Caco-2 (cell line): ENCODE data around the gene FAM3D. TPM values are rescaled to one million over a fixed set of nuclear protein-coding genes. Genes with fewer than 3 reads are reported as not detected.
A peak's percentile ranks its signal among the peaks of the same experiment; 100 is the strongest.

Experiments used
- BruUV-seq: library from RNA; stranded (reverse); fragments of 400-500 nt; replicated peaks from 2 replicates; lab custom pipeline; 2021; lab: Mats Ljungman, UMichigan
- CTCF ChIA-PET: fragments of 300-600 bp; sonication (Branson Sonifier 250); formaldehyde crosslinking; loops from one replicate; lab custom pipeline; 2022; ENCODE audit warnings: antibody characterized with exemption; lab: Charles Lee
- POLR2A ChIA-PET: fragments of 300-600 bp; sonication (Branson Sonifier 250); formaldehyde crosslinking; loops from one replicate; lab custom pipeline; 2022; ENCODE audit warnings: antibody characterized with exemption; lab: Charles Lee
- DNase-seq, 2 experiments: peaks; one replicate each; pipeline versions ENCODE4 v3.0.0 to v3.0.0-alpha.2; 2020 to 2022
- H3K27me3 ChIP-seq: replicated peaks from 2 replicates; pipeline ENCODE4 v1.6.0; 2011; ENCODE audit warnings: low read length; ENCODE audit not compliant: control insufficient read depth, insufficient read depth
- H3K36me3 ChIP-seq: 2 replicates; pipeline ENCODE4 v1.5.1; 2011; ENCODE audit warnings: low read length; ENCODE audit not compliant: control insufficient read depth, insufficient read depth
- H3K4me1 ChIP-seq: fragments of 250-450 bp; sonication (Bioruptor Pico); 2 replicates; pipeline ENCODE4 v1.5.1; 2020; ENCODE audit warnings: mild to moderate bottlenecking
- H3K4me3 ChIP-seq: 2 replicates; pipeline ENCODE4 v1.5.1; 2011; ENCODE audit warnings: low read depth, mild to moderate bottlenecking, control low read depth, low read length
- H3K9me3 ChIP-seq: fragments of 250-450 bp; sonication (Bioruptor Pico); 2 replicates; pipeline ENCODE4 v1.5.1; 2020; ENCODE audit warnings: mild to moderate bottlenecking, moderate library complexity
- H3K27ac Mint-ChIP-seq: one replicate; pipeline ENCODE4 v1.8.0; 2022; ENCODE audit warnings: mixed read lengths; ENCODE audit not compliant: unreplicated experiment
- H3K27me3 Mint-ChIP-seq: one replicate; pipeline ENCODE4 v1.8.0; 2022; ENCODE audit warnings: mixed read lengths; ENCODE audit not compliant: insufficient read depth, unreplicated experiment
- H3K36me3 Mint-ChIP-seq: one replicate; pipeline ENCODE4 v1.8.0; 2022; ENCODE audit warnings: mild to moderate bottlenecking, mixed read lengths; ENCODE audit not compliant: insufficient read depth, unreplicated experiment
- H3K4me1 Mint-ChIP-seq: one replicate; pipeline ENCODE4 v1.8.0; 2022; ENCODE audit warnings: low read depth, mixed read lengths; ENCODE audit not compliant: unreplicated experiment
- H3K4me3 Mint-ChIP-seq: one replicate; pipeline ENCODE4 v1.8.0; 2022; ENCODE audit warnings: mild to moderate bottlenecking, moderate library complexity, mixed read lengths; ENCODE audit not compliant: unreplicated experiment
- H3K9me3 Mint-ChIP-seq: one replicate; pipeline ENCODE4 v1.8.0; 2022; ENCODE audit warnings: mixed read lengths; ENCODE audit not compliant: unreplicated experiment
- intact Hi-C: fragments of 100-400 bp; cut with micrococcal nuclease; formaldehyde crosslinking; loops from one replicate; pipeline ENCODE4 v1.10.0; 2022; ENCODE audit not compliant: unreplicated experiment
- total RNA-seq: library from RNA; stranded (reverse); gene quantifications from 2 replicates; pipeline ENCODE4 v1.2.3, GENCODE V29; 2022
- TF ChIP-seq, protein P1 (sequence below), 2 experiments: fragments of 200-600 bp in 1 of 2; IDR thresholded peaks; 1 replicate in 1 of 2; 2 replicates in 1 of 2; pipeline versions ENCODE4 v1.5.1 to v1.8.0; 2011 to 2022; ENCODE audit warnings: antibody characterized with exemption in 1 of 2, control low read depth in 1 of 2, inconsistent platforms in 1 of 2, low read depth in 1 of 2, low read length in 1 of 2, mild to moderate bottlenecking in 1 of 2, moderate library complexity in 1 of 2; ENCODE audit not compliant: insufficient read depth in 1 of 2, severe bottlenecking in 1 of 2, unreplicated experiment in 1 of 2

The FAM3D gene
- total RNA-seq, 1 experiment from 2014 or later = not detected

DNA sequence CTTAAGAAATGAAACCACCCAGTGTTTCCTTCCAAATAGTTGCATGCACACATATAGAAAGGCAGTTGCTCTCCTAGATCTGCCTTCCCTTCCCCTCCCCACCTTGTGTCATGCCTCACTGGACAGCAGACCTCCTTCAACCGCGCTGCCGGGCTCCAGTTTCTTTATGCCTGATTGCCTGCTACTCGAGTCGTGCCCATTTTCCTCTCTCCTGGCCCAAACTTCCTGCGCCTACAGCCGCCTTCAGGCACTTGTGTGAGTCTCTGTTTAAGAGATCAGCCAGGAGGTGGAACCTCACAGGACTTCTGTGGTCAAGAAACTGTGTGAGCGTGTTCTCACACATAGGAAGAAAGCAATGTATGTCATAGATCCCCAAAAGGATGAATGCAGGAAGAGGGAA lies 80.6 kb downstream of the FAM3D start:
- no peaks in the 10 kb centered on the region; the same call in none of the 2 replicates for H3K27me3 ChIP-seq
- intact Hi-C loops = loop anchor here (1.0 kb wide), 2 partner anchors 18 to 44 kb away; no protein-coding TSS in a partner anchor
- H3K27me3 Mint-ChIP-seq = peaks cover 5% of the 10 kb centered on the region
- H3K4me1 ChIP-seq = peaks cover 5% of the 10 kb centered on the region; the same call in 1 of the 2 replicates
- no peaks in the 10 kb centered on the region for H3K36me3 ChIP-seq
- H3K9me3 ChIP-seq = no peaks in the 10 kb centered on the region
- H3K4me3 Mint-ChIP-seq = peak overlapping the region; percentile 82
- no peak for DNase-seq
- no peaks in the 10 kb centered on the region for H3K36me3 Mint-ChIP-seq
- ChIA-PET POLR2A (no interaction called here), CTCF (interaction anchor here (0.6 to 1.3 kb wide), 3 partner anchors 28 to 344 kb away, joined by 3 to 8 read pairs (median 4); no protein-coding TSS in a partner anchor)
- H3K4me3 ChIP-seq = no peak overlapping the region
- no TSS peak for BruUV-seq
- H3K27ac Mint-ChIP-seq = no peak overlapping the region
- peaks cover 9% of the 10 kb centered on the region for H3K4me1 Mint-ChIP-seq
- H3K9me3 Mint-ChIP-seq = peaks cover 6% of the 10 kb centered on the region
- TF ChIP-seq, protein P1, sequence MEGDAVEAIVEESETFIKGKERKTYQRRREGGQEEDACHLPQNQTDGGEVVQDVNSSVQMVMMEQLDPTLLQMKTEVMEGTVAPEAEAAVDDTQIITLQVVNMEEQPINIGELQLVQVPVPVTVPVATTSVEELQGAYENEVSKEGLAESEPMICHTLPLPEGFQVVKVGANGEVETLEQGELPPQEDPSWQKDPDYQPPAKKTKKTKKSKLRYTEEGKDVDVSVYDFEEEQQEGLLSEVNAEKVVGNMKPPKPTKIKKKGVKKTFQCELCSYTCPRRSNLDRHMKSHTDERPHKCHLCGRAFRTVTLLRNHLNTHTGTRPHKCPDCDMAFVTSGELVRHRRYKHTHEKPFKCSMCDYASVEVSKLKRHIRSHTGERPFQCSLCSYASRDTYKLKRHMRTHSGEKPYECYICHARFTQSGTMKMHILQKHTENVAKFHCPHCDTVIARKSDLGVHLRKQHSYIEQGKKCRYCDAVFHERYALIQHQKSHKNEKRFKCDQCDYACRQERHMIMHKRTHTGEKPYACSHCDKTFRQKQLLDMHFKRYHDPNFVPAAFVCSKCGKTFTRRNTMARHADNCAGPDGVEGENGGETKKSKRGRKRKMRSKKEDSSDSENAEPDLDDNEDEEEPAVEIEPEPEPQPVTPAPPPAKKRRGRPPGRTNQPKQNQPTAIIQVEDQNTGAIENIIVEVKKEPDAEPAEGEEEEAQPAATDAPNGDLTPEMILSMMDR (IDR thresholded peaks at IDR 0.05; ENCODE audit: insufficient read depth in 1 of 2, low read depth in 1 of 2, low read length in 1 of 2, severe bottlenecking in 1 of 2, unreplicated experiment in 1 of 2) = no peak

DNA sequence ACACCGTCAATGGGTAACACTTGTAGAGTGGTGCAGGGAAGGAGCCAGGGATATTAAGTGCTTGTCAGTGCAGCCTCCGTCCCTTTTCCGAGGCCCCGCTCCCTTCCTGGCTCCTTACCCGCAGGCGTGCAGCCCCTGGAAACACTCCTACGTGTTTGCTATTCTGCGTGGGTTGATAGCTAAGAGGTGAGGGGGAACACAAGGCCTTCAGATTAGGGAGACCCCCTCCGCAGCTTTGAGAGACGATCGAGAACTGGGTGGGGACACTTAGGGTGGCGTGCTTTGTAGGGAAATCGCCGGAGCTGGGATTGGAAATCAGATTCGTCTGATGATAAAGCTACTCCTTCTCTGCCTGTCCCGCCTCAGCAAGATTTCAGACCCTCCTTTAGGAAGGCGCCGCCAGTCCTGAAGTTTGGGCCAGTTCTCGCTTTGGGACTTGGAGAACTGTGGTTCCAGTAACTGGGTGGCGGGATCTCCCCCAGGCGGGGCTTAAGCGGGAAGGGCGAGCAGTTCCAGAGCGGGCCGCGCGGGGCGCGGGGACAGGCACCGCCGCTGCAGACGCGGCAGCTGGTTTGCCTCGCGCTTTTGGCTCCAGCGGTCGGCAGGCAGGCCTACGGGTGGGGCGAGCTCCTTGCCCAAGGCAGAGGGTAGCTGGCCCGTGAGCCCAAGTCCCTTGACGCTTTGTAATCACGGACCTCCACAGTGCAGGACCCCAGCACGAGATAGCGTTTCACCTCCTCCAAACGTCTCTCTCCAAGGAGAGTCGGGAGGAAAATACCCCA lies 81.4 kb downstream of the FAM3D start:
- TF ChIP-seq, protein P1 (IDR thresholded peaks at IDR 0.05; ENCODE audit: insufficient read depth in 1 of 2, low read depth in 1 of 2, low read length in 1 of 2, severe bottlenecking in 1 of 2, unreplicated experiment in 1 of 2) = peak; percentile 80 to 81
- no peaks in the 10 kb centered on the region; the same call in none of the 2 replicates for H3K27me3 ChIP-seq

DNA sequence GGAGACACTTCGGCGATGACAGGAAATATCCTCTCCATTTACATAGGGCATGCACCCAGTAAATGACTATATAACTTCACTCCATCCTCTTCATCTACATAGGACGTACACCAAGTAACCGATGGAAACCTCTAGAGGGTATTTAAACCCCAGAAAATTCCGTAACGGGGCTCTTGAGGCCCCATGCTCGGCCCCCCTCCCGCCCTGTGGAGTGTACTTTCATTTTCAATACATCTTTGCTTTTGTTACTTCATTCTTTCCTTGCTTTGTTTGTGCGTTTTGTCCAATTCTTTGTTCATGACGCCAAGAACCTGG lies 81.9 kb downstream of the FAM3D start:
- Mint-ChIP-seq H3K36me3 (no peaks in the 10 kb centered on the region), H3K4me1 (peaks cover 9% of the 10 kb centered on the region), H3K27me3 (peaks cover 5% of the 10 kb centered on the region), H3K9me3 (peaks cover 6% of the 10 kb centered on the region), H3K27ac (no peak overlapping the region), H3K4me3 (peak overlapping the region; percentile 82)
- no TSS peak for BruUV-seq
- Histone ChIP-seq H3K4me1 (peaks cover 9% of the 10 kb centered on the region; the same call in 1 of the 2 replicates), H3K9me3 (no peaks in the 10 kb centered on the region), H3K27me3 (no peaks in the 10 kb centered on the region; the same call in none of the 2 replicates), H3K36me3 (no peaks in the 10 kb centered on the region), H3K4me3 (peak overlapping the region; percentile 43)
- TF ChIP-seq, protein P1 (IDR thresholded peaks at IDR 0.05; ENCODE audit: insufficient read depth in 1 of 2, low read depth in 1 of 2, low read length in 1 of 2, severe bottlenecking in 1 of 2, unreplicated experiment in 1 of 2) = no peak
- POLR2A ChIA-PET = no interaction called here
- CTCF ChIA-PET = interaction anchor here (0.6 to 1.3 kb wide), 2 partner anchors 45 to 49 kb away, joined by 3 to 8 read pairs; no protein-coding TSS in a partner anchor
- no peak for DNase-seq
- intact Hi-C loops = loop anchor here (1.0 kb wide), 2 partner anchors 16 to 46 kb away; no protein-coding TSS in a partner anchor

More for the DNA sequence above, 81.4 kb downstream of the FAM3D start:
- H3K4me1 ChIP-seq = peaks cover 9% of the 10 kb centered on the region; the same call in 1 of the 2 replicates
- H3K4me3 ChIP-seq = peak overlapping the region; percentile 43
- peaks cover 9% of the 10 kb centered on the region for H3K4me1 Mint-ChIP-seq
- ChIA-PET POLR2A (interaction anchor here (0.6 kb wide), 1 partner anchor 164 kb away, joined by 3 read pairs; no protein-coding TSS in a partner anchor), CTCF (interaction anchor here (0.6 to 1.3 kb wide), 3 partner anchors 27 to 345 kb away, joined by 3 to 8 read pairs (median 4); no protein-coding TSS in a partner anchor)
- BruUV-seq = no TSS peak
- DNase-seq = peak; percentile 75 to 83
- H3K9me3 ChIP-seq = no peaks in the 10 kb centered on the region
- intact Hi-C loops = loop anchor here (1.0 kb wide), 2 partner anchors 17 to 45 kb away; no protein-coding TSS in a partner anchor
- no peaks in the 10 kb centered on the region for H3K36me3 ChIP-seq
- H3K36me3 Mint-ChIP-seq = no peaks in the 10 kb centered on the region
- no peak overlapping the region for H3K27ac Mint-ChIP-seq
- H3K4me3 Mint-ChIP-seq = peak overlapping the region; percentile 82
- peaks cover 6% of the 10 kb centered on the region for H3K9me3 Mint-ChIP-seq
- H3K27me3 Mint-ChIP-seq = peaks cover 5% of the 10 kb centered on the region
